ENCODE measurements around the gene KIF12. TPM values are rescaled to one million over a fixed set of nuclear protein-coding genes. Genes with fewer than 3 reads are reported as not detected.

The KIF12 gene
- total and polyA plus RNA-seq, 2 of the 13 experiments (the other 11 are each of a cell fraction or from before 2014, with no cell fraction given): 1.8 to 12.5 TPM

DNA sequence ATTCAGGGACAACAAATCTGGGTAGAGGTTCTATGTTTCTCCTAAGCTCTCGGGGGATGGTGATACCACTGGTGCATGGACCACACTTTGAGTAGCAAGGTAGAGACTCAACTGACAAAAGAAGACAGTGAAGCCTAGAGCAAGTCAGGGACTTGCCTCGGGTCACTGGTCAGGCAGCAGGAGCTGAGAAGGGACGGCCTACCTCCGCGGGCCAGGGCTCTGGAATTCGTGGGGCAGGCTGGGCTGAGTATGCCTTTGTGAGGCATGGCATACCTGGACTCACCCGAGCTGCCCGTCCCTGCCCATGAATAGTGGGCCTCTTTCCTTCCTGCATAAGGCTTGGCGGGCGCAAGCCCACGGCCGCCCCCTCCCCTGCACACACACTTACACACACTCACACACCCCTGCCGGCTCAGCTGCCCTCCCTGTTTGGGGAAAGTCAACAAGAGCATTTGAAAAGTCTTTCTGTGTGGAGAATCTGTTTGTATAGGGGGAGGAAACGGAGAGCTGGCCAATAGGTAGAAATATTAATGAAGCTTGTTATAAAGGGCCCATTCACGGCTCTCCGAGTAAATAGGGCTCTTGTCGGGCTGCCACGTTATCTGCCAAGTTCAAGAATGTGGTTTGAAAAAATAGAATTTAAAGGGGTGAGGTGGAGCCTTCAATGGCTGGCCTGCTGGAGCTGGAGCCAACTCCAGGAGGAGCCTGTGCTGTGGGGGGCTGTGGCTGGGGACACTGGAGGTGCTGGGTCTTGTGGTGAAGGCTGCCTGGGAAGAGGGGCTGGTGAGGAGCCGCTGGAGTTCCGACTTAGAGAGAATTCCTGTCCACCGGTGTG lies 19.1 kb upstream of the KIF12 start (continued):
- TF ChIP-seq MEF2D (CRISPR knock-in tag; IDR thresholded peaks at IDR 0.05) (0 out of 2 replicates have a peak, but pooled peaks have one; percentile 19), ZNF296 (CRISPR knock-in tag; conservative IDR thresholded peaks at IDR 0.05) (peak; percentile 49; the same call in 1 of the 2 replicates), ZNF552 (CRISPR knock-in tag; IDR thresholded peaks at IDR 0.05; ENCODE audit: borderline replicate concordance) (no peak), SYNCRIP (IDR thresholded peaks at IDR 0.05; ENCODE audit: insufficient read depth, low read depth, low read length) (no peak), MED13 (CRISPR knock-in tag; IDR thresholded peaks at IDR 0.05) (no peak), MIER3 (CRISPR knock-in tag; IDR thresholded peaks at IDR 0.05; ENCODE audit: borderline replicate concordance) (peak; percentile 79; the same call in 1 of the 2 replicates), ZNF670 (CRISPR knock-in tag; IDR thresholded peaks at IDR 0.05; ENCODE audit: borderline replicate concordance) (no peak), SMAD1 (CRISPR knock-in tag; IDR thresholded peaks at IDR 0.05; ENCODE audit: borderline replicate concordance, low read depth) (0 out of 2 replicates have a peak, but pooled peaks have one; percentile 66), IRF2 (CRISPR knock-in tag; IDR thresholded peaks at IDR 0.05) (peak; percentile 82), FOXK2 (IDR thresholded peaks at IDR 0.05) (peak; percentile 83), PHF20 (CRISPR knock-in tag; IDR thresholded peaks at IDR 0.05) (no peak), USF2 (IDR thresholded peaks at IDR 0.05; ENCODE audit: low read depth, low read length) (no peak), USF2 (CRISPR knock-in tag; IDR thresholded peaks at IDR 0.05; ENCODE audit: borderline replicate concordance) (no peak)
- TF ChIP-seq, protein P1, sequence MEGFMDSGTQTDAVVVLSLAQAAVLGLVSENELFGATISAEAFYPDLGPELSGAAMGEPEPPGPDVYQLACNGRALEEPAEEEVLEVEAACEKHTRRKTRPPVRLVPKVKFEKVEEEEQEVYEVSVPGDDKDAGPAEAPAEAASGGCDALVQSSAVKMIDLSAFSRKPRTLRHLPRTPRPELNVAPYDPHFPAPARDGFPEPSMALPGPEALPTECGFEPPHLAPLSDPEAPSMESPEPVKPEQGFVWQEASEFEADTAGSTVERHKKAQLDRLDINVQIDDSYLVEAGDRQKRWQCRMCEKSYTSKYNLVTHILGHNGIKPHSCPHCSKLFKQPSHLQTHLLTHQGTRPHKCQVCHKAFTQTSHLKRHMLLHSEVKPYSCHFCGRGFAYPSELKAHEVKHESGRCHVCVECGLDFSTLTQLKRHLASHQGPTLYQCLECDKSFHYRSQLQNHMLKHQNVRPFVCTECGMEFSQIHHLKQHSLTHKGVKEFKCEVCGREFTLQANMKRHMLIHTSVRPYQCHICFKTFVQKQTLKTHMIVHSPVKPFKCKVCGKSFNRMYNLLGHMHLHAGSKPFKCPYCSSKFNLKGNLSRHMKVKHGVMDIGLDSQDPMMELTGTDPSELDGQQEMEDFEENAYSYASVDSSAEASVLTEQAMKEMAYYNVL (CRISPR knock-in tag; IDR thresholded peaks at IDR 0.05; ENCODE audit: borderline replicate concordance): peak; percentile 66; the same call in 1 of the 2 replicates
- TF ChIP-seq, protein P2, sequence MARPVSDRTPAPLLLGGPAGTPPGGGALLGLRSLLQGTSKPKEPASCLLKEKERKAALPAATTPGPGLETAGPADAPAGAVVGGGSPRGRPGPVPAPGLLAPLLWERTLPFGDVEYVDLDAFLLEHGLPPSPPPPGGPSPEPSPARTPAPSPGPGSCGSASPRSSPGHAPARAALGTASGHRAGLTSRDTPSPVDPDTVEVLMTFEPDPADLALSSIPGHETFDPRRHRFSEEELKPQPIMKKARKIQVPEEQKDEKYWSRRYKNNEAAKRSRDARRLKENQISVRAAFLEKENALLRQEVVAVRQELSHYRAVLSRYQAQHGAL (CRISPR knock-in tag; IDR thresholded peaks at IDR 0.05; ENCODE audit: not compliant biosample characterization): no peak
- TF ChIP-seq, protein P3, sequence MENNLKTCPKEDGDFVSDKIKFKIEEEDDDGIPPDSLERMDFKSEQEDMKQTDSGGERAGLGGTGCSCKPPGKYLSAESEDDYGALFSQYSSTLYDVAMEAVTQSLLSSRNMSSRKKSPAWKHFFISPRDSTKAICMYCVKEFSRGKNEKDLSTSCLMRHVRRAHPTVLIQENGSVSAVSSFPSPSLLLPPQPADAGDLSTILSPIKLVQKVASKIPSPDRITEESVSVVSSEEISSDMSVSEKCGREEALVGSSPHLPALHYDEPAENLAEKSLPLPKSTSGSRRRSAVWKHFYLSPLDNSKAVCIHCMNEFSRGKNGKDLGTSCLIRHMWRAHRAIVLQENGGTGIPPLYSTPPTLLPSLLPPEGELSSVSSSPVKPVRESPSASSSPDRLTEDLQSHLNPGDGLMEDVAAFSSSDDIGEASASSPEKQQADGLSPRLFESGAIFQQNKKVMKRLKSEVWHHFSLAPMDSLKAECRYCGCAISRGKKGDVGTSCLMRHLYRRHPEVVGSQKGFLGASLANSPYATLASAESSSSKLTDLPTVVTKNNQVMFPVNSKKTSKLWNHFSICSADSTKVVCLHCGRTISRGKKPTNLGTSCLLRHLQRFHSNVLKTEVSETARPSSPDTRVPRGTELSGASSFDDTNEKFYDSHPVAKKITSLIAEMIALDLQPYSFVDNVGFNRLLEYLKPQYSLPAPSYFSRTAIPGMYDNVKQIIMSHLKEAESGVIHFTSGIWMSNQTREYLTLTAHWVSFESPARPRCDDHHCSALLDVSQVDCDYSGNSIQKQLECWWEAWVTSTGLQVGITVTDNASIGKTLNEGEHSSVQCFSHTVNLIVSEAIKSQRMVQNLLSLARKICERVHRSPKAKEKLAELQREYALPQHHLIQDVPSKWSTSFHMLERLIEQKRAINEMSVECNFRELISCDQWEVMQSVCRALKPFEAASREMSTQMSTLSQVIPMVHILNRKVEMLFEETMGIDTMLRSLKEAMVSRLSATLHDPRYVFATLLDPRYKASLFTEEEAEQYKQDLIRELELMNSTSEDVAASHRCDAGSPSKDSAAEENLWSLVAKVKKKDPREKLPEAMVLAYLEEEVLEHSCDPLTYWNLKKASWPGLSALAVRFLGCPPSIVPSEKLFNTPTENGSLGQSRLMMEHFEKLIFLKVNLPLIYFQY (CRISPR knock-in tag; IDR thresholded peaks at IDR 0.05; ENCODE audit: borderline replicate concordance): peak; percentile 39; the same call in 1 of the 2 replicates
- TF ChIP-seq, protein P4, sequence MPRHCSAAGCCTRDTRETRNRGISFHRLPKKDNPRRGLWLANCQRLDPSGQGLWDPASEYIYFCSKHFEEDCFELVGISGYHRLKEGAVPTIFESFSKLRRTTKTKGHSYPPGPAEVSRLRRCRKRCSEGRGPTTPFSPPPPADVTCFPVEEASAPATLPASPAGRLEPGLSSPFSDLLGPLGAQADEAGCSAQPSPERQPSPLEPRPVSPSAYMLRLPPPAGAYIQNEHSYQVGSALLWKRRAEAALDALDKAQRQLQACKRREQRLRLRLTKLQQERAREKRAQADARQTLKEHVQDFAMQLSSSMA (CRISPR knock-in tag; IDR thresholded peaks at IDR 0.05): no peak
